ENCODE data around the gene ERAP2. TPM values are rescaled to one million over a fixed set of nuclear protein-coding genes. Genes with fewer than 3 reads are reported as not detected.

The ERAP2 gene
- total RNA-seq, 1 donor from 2014 or later: 1.5 TPM

DNA sequence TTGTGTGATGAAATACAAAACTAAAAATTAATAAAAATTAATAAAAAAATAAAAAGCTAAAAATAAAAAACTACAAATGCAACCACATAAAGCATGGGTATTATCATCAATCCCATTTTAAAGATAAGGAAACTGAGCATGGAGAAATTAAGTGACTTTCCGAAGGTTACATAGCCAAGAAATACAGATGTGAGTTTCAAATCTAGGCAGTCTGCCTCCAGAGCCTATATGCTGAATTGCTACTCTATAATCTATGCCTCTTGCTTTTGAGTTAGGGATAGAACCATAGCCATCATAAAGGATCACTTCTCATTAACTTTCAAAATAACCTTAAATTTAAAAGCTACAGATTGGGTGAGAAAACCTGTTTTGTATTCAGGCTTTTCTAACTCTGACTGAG is 18.8 kb upstream of the ERAP2 start:
- Mint-ChIP-seq H3K36me3 (no peaks in the 10 kb centered on the region), H3K4me1 (ENCODE audit: unreplicated experiment) (peaks cover 4% of the 10 kb centered on the region), H3K27ac (no peak overlapping the region), H3K27me3 (no peaks in the 10 kb centered on the region), H3K4me3 (no peak overlapping the region), H3K9me3 (no peaks in the 10 kb centered on the region)
- DNase-seq (ENCODE audit: extremely low spot score, unreplicated experiment): no peak
- TF ChIP-seq CTCF (conservative IDR thresholded peaks at IDR 0.05): peak; percentile 20

- H3K4me1 Mint-ChIP-seq (ENCODE audit: unreplicated experiment): peaks cover 4% of the 10 kb centered on the region
- no peak overlapping the region for H3K4me3 Mint-ChIP-seq
- H3K27ac Mint-ChIP-seq: no peak overlapping the region
- no peaks in the 10 kb centered on the region for H3K36me3 Mint-ChIP-seq
- DNase-seq (ENCODE audit: extremely low spot score, unreplicated experiment): no peak
- H3K9me3 Mint-ChIP-seq: no peaks in the 10 kb centered on the region
- H3K27me3 Mint-ChIP-seq: no peaks in the 10 kb centered on the region
- TF ChIP-seq CTCF (conservative IDR thresholded peaks at IDR 0.05): no peak
Measured at GRCh38 chr5:96857924-96858323, 18.4 kb upstream of the ERAP2 start.

GRCh38 chr5:96859375-96859774 is 16.9 kb upstream of the ERAP2 start:
- no peak for DNase-seq (ENCODE audit: extremely low spot score, unreplicated experiment)
- no peaks in the 10 kb centered on the region for H3K9me3 Mint-ChIP-seq
- no peak overlapping the region for H3K27ac Mint-ChIP-seq
- H3K36me3 Mint-ChIP-seq: no peaks in the 10 kb centered on the region
- no peak for TF ChIP-seq CTCF (conservative IDR thresholded peaks at IDR 0.05)
- no peaks in the 10 kb centered on the region for H3K27me3 Mint-ChIP-seq
- no peak overlapping the region for H3K4me3 Mint-ChIP-seq
- H3K4me1 Mint-ChIP-seq (ENCODE audit: unreplicated experiment): peaks cover 4% of the 10 kb centered on the region

GRCh38 chr5:96861076-96861475 is 15.2 kb upstream of the ERAP2 start:
- Mint-ChIP-seq H3K27me3 (no peaks in the 10 kb centered on the region), H3K9me3 (no peaks in the 10 kb centered on the region), H3K4me3 (no peak overlapping the region), H3K4me1 (ENCODE audit: unreplicated experiment) (peaks cover 8% of the 10 kb centered on the region), H3K27ac (no peak overlapping the region), H3K36me3 (no peaks in the 10 kb centered on the region)
- TF ChIP-seq CTCF (conservative IDR thresholded peaks at IDR 0.05): no peak
- DNase-seq (ENCODE audit: extremely low spot score, unreplicated experiment): no peak

GRCh38 chr5:96863114-96863513 is 13.2 kb upstream of the ERAP2 start:
- DNase-seq (ENCODE audit: extremely low spot score, unreplicated experiment): no peak
- Mint-ChIP-seq H3K27ac (no peak overlapping the region), H3K36me3 (no peaks in the 10 kb centered on the region), H3K27me3 (no peaks in the 10 kb centered on the region), H3K4me1 (ENCODE audit: unreplicated experiment) (peaks cover 4% of the 10 kb centered on the region), H3K9me3 (no peaks in the 10 kb centered on the region), H3K4me3 (no peak overlapping the region)
- no peak for TF ChIP-seq CTCF (conservative IDR thresholded peaks at IDR 0.05)

- Mint-ChIP-seq H3K27me3 (no peaks in the 10 kb centered on the region), H3K9me3 (no peaks in the 10 kb centered on the region), H3K27ac (no peak overlapping the region), H3K4me3 (no peak overlapping the region), H3K36me3 (no peaks in the 10 kb centered on the region), H3K4me1 (ENCODE audit: unreplicated experiment) (peaks cover 9% of the 10 kb centered on the region)
- DNase-seq (ENCODE audit: extremely low spot score, unreplicated experiment): no peak
- no peak for TF ChIP-seq CTCF (conservative IDR thresholded peaks at IDR 0.05)
Measured at GRCh38 chr5:96863949-96864584, 12.2 kb upstream of the ERAP2 start.
